Lower leg skin (tissue), 3 donors: ENCODE results near the gene IMP4.

ENCODE experiments used
- CTCF ChIP-seq, 3 donors: fragments of 450-650 bp; IDR thresholded peaks; one replicate each; pipeline ENCODE4 v1.5.1; 2016; ENCODE audit warnings: antibody characterized with exemption in 3 of 3, mild to moderate bottlenecking in 3 of 3, moderate library complexity in 2 of 3
- POLR2A ChIP-seq, 2 donors: fragments of 450-650 bp; IDR thresholded peaks; one replicate each; pipeline ENCODE4 v1.6.1; 2016 to 2017; ENCODE audit warnings: antibody characterized with exemption in 2 of 2, mild to moderate bottlenecking in 1 of 2, moderate library complexity in 1 of 2

DNA sequence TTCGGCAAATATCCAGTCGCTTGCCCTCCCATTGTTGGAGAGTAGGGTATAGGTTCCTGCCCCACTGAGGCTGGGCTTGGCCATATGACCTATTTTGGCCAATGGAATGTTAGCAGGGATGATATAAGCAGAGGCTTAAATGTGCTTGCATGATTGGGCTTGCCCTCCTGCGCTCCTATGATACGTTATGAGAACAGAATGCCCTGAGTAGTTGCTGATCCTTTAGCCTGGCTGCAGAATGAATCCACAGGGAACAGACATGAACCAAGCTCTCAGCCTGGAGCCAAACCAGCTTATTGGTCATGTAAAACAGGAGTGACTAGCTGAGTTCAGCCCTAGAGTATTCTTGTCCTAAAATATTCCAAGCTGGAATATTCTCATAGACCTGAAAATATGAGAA is 34.8 kb upstream of the IMP4 start:
- no peak for TF ChIP-seq CTCF (IDR thresholded peaks at IDR 0.05)
- TF ChIP-seq POLR2A (IDR thresholded peaks at IDR 0.05), result no peak
